Lung (tissue), 12 donors: ENCODE measurements around the gene MRPS7. TPM values are rescaled to one million over a fixed set of nuclear protein-coding genes. Genes with fewer than 3 reads are reported as not detected.
A peak's percentile ranks its signal among the peaks of the same experiment; 100 is the strongest.

Experiments used
- ATAC-seq: fragments of 200-7000 bp; cut with Tn5 transposase; one replicate; pipeline ENCODE4 v1.9.1; 2020; ENCODE audit warnings: moderate number of reproducible peaks; ENCODE audit not compliant: insufficient read depth, low FRiP score
- DNase-seq, 3 donors: peaks; one replicate each; pipeline ENCODE4 v3.0.0-alpha.2; 2013 to 2017
- H3K27ac ChIP-seq, 2 donors: one replicate each; pipeline ENCODE4 v1.5.1; 2013; ENCODE audit warnings: mild to moderate bottlenecking in 2 of 2, moderate library complexity in 2 of 2, control low read depth in 1 of 2, inconsistent platforms in 1 of 2, low read depth in 1 of 2, low read length in 1 of 2
- H3K27me3 ChIP-seq, 3 donors: one replicate each; pipeline ENCODE4 v1.5.1; 2013; ENCODE audit warnings: low read length in 2 of 3; ENCODE audit not compliant: control insufficient read depth in 3 of 3, insufficient read depth in 3 of 3
- H3K36me3 ChIP-seq, 4 donors: one replicate each; pipeline ENCODE4 v1.5.1; 2013; ENCODE audit warnings: low read length in 4 of 4, mild to moderate bottlenecking in 1 of 4, moderate library complexity in 1 of 4; ENCODE audit not compliant: control insufficient read depth in 4 of 4, insufficient read depth in 4 of 4
- H3K4me1 ChIP-seq, 5 donors: one replicate each; pipeline ENCODE4 v1.5.1; 2013; ENCODE audit warnings: low read length in 5 of 5, mild to moderate bottlenecking in 2 of 5, moderate library complexity in 1 of 5; ENCODE audit not compliant: control insufficient read depth in 5 of 5, insufficient read depth in 5 of 5
- H3K4me3 ChIP-seq: one replicate; pipeline ENCODE4 v1.5.1; 2013; ENCODE audit warnings: mild to moderate bottlenecking, control low read depth, moderate library complexity
- H3K9ac ChIP-seq, 2 donors: one replicate each; pipeline ENCODE4 v1.5.1; 2013; ENCODE audit warnings: low read length in 2 of 2, control low read depth in 1 of 2; ENCODE audit not compliant: insufficient read depth in 1 of 2
- H3K9me3 ChIP-seq, 4 donors: one replicate each; pipeline ENCODE4 v1.5.1; 2013; ENCODE audit warnings: low read length in 3 of 4, mild to moderate bottlenecking in 1 of 4, moderate library complexity in 1 of 4; ENCODE audit not compliant: control insufficient read depth in 4 of 4, insufficient read depth in 3 of 4
- WGBS, 2 donors: extraction: QIAGEN DNeasy Blood & Tissue Kit; methylation state at CpG; one replicate each; pipeline ENCODE4 v1.1.7; 2013; 5-methylcytosine and 5-hydroxymethylcytosine counted together
- polyA plus RNA-seq, 2 donors: library from polyadenylated mRNA; stranded (reverse); fragments of 200-250 nt; gene quantifications; one replicate each; pipeline ENCODE4 v1.2.1, GENCODE V29; 2013
- total RNA-seq, 2 donors: library from RNA; depleted of rRNA in 1 of 2; stranded (reverse); fragments of >200 nt in 1 of 2; gene quantifications; one replicate each; pipeline ENCODE4 v1.2.1, GENCODE V29; 2014 to 2021
- TF ChIP-seq, protein P1 (sequence below): IDR thresholded peaks from 2 replicates; pipeline ENCODE4 v1.5.1; 2012; ENCODE audit warnings: mild to moderate bottlenecking; ENCODE audit errors: control extremely low read depth, extremely low read depth
- donor health status: control.
- donor health status: control.
- donor health status: Bipolar disorder and iron deficiency.
- donor health status: healthy.
- donor health status: DM: yes; HTN: yes; CAD: no.

MRPS7 gene
- total and polyA plus RNA-seq, 4 donors = 40.0 to 61.7 (median 50.8) TPM

DNA sequence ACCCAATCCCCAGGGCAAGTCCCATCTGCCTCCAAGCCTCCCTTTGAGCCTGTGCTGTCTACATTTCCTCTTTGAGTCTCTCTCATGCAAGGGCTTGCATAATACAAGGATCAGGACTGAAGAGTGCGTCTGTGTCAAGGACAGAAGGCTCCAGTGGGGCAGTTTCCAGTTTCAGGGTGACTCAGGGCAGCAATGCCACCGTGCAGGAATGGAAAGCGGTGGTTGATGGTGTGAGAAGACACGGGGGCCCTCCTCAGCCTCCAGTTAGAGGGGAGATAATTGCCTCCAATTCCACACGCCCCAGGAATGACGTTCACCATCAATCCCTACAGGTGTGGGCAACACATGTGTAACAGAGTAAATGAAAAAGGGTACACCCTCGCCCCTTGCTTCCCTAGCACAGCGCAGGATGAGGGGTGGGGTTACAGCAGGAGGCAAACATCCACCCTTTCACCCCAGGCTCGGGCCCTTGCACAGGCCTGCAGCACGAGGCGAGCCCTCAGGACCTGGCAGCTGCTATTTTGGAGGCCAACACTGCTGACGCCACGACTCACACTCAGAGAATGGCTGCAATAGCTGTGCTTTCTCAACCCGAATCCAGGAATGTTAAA, 52.4 kb downstream of the MRPS7 start:
- Histone ChIP-seq H3K27me3 (no peaks in the 10 kb centered on the region), H3K9ac (no peak overlapping the region), H3K9me3 (no peaks in the 10 kb centered on the region), H3K27ac (peak overlapping the region in 1 of 2 donors; percentile 63), H3K36me3 (peaks cover 0 to 13% (median 3%) of the 10 kb centered on the region in 4 donors), H3K4me3 (no peak overlapping the region), H3K4me1 (no peaks in the 10 kb centered on the region)
- ATAC-seq (peak; percentile 6), DNase-seq (no peak)
- 47 to 67% methylated on average over 14 of the region's 14 CpGs for WGBS, 2 donors
- TF ChIP-seq, protein P1, sequence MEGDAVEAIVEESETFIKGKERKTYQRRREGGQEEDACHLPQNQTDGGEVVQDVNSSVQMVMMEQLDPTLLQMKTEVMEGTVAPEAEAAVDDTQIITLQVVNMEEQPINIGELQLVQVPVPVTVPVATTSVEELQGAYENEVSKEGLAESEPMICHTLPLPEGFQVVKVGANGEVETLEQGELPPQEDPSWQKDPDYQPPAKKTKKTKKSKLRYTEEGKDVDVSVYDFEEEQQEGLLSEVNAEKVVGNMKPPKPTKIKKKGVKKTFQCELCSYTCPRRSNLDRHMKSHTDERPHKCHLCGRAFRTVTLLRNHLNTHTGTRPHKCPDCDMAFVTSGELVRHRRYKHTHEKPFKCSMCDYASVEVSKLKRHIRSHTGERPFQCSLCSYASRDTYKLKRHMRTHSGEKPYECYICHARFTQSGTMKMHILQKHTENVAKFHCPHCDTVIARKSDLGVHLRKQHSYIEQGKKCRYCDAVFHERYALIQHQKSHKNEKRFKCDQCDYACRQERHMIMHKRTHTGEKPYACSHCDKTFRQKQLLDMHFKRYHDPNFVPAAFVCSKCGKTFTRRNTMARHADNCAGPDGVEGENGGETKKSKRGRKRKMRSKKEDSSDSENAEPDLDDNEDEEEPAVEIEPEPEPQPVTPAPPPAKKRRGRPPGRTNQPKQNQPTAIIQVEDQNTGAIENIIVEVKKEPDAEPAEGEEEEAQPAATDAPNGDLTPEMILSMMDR = no peak

DNA sequence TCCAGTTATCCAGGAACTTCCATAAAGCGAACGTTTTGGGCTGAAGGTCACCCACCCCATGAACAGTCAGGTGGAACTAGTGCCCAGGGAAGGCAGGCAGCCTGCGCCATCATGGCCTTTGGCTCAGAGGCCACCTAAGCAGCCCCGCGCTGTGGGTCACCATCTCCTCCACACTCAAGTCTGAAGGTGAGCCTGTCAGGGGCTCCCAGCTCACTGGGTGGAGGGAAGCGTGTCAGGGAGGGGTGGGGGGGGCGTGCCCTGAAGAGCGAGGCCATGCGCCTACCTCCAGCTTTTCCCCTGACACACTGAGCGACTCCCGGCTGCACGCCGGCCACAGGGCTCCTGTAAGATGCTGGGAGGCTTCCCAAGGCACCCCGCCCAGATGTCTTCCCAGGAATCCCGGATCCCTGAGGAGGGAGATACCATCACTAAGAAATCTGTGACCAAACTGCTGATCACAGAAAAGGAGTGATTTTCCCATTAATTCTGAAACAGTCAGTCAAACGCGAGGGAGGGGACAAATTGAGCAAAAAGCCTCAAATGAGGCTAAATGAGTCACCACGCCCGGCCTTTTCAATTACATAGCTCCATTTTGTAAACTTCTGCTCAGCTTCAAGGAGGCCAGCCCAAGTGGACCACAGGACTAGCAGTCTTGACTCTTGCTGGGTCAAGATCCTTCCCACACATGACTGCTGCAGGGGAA, 54.0 kb downstream of the MRPS7 start:
- Histone ChIP-seq H3K4me3 (no peak overlapping the region), H3K27ac (peak overlapping the region in 1 of 2 donors; percentile 34), H3K9me3 (no peaks in the 10 kb centered on the region), H3K4me1 (no peaks in the 10 kb centered on the region), H3K36me3 (peaks cover 0 to 22% (median 6%) of the 10 kb centered on the region in 4 donors), H3K27me3 (no peaks in the 10 kb centered on the region), H3K9ac (no peak overlapping the region)
- 77 to 85% methylated on average over 19 of the region's 19 CpGs for WGBS, 2 donors
- DNase-seq (no peak), ATAC-seq (peak; percentile 8)
- TF ChIP-seq, protein P1 = no peak

Other genes with a start within 250 kb of the MRPS7 start
- gene MRPL58, start 249.2 kb upstream of the MRPS7 start, total RNA-seq = 10 to 100 TPM; 14.7 to 33.1 TPM
- gene MRPL58, start 249.2 kb upstream of the MRPS7 start, polyA plus RNA-seq = 10 to 100 TPM; 38.3 to 55.5 TPM
- 100 to 1,000 TPM; 110 to 238 TPM for gene ATP5PD, start 214.9 kb upstream of the MRPS7 start, total RNA-seq
- 100 to 1,000 TPM; 277 to 736 TPM for gene ATP5PD, start 214.9 kb upstream of the MRPS7 start, polyA plus RNA-seq
- 10 to 100 TPM; 21.0 to 22.3 TPM for gene KCTD2, start 214.7 kb upstream of the MRPS7 start, total RNA-seq
- 10 to 100 TPM; 15.1 to 17.8 TPM for gene KCTD2, start 214.7 kb upstream of the MRPS7 start, polyA plus RNA-seq
- 10 to 100 TPM; 36.7 to 74.0 TPM for gene SLC16A5, start 173.9 kb upstream of the MRPS7 start, total RNA-seq
- gene SLC16A5, start 173.9 kb upstream of the MRPS7 start, polyA plus RNA-seq = 10 to 100 TPM; 27.9 to 48.0 TPM
- 10 to 100 TPM in 1 of 2 donors, 1 to 10 TPM in 1; 8.1 to 19.2 TPM for gene ARMC7, start 151.9 kb upstream of the MRPS7 start, total RNA-seq
- gene ARMC7, start 151.9 kb upstream of the MRPS7 start, polyA plus RNA-seq = 10 to 100 TPM; 10.2 to 13.5 TPM
- gene NT5C, start 130.1 kb upstream of the MRPS7 start, total RNA-seq = 10 to 100 TPM; 64.4 to 75.3 TPM
- 10 to 100 TPM; 81.2 to 96.3 TPM for gene NT5C, start 130.1 kb upstream of the MRPS7 start, polyA plus RNA-seq
- gene JPT1, start 107.4 kb upstream of the MRPS7 start, total RNA-seq = 10 to 100 TPM; 35.1 to 60.7 TPM
- gene JPT1, start 107.4 kb upstream of the MRPS7 start, polyA plus RNA-seq = 100 to 1,000 TPM; 134 to 140 TPM
- 100 to 1,000 TPM in 1 of 2 donors, 10 to 100 TPM in 1; 89.9 to 242 TPM for gene SUMO2, start 78.9 kb upstream of the MRPS7 start, total RNA-seq
- 10 to 100 TPM; 53.6 to 88.9 TPM for gene SUMO2, start 78.9 kb upstream of the MRPS7 start, polyA plus RNA-seq
- gene NUP85, start 56.2 kb upstream of the MRPS7 start, total RNA-seq = 10 to 100 TPM; 46.4 to 69.5 TPM
- gene NUP85, start 56.2 kb upstream of the MRPS7 start, polyA plus RNA-seq = 10 to 100 TPM; 40.4 to 45.8 TPM
- gene GGA3, start 273 bp upstream of the MRPS7 start, total RNA-seq = 10 to 100 TPM; 22.8 to 42.4 TPM
- gene GGA3, start 273 bp upstream of the MRPS7 start, polyA plus RNA-seq = 10 to 100 TPM; 26.4 to 35.9 TPM
- gene MIF4GD, start 9.4 kb downstream of the MRPS7 start, total RNA-seq = 10 to 100 TPM in 1 of 2 donors, 1 to 10 TPM in 1; 9.7 to 32.8 TPM
- 10 to 100 TPM; 13.2 to 34.8 TPM for gene MIF4GD, start 9.4 kb downstream of the MRPS7 start, polyA plus RNA-seq
- gene SLC25A19, start 27.6 kb downstream of the MRPS7 start, total RNA-seq = 10 to 100 TPM in 1 of 2 donors, 1 to 10 TPM in 1; 9.8 to 27.4 TPM
- gene SLC25A19, start 27.6 kb downstream of the MRPS7 start, polyA plus RNA-seq = 10 to 100 TPM; 22.2 to 25.7 TPM
- 100 to 1,000 TPM in 1 of 2 donors, 10 to 100 TPM in 1; 77.1 to 151 TPM for gene GRB2, start 143.8 kb downstream of the MRPS7 start, total RNA-seq
- 100 to 1,000 TPM in 1 of 2 donors, 10 to 100 TPM in 1; 51.0 to 198 TPM for gene GRB2, start 143.8 kb downstream of the MRPS7 start, polyA plus RNA-seq
- gene TMEM94, start 194.8 kb downstream of the MRPS7 start, total RNA-seq = 10 to 100 TPM; 60.2 to 82.3 TPM
- 10 to 100 TPM; 40.0 to 46.4 TPM for gene TMEM94, start 194.8 kb downstream of the MRPS7 start, polyA plus RNA-seq